HEK293 (cell line): ENCODE measurements around the gene LPP.

Experiments
- CTCF ChIA-PET: fragments of 350-600 bp; formaldehyde crosslinking; extraction: SDS; loops from one replicate; lab custom pipeline; 2021; ENCODE audit warnings: antibody characterized with exemption; lab: Yijun Ruan, JAX
- POLR2A ChIA-PET: fragments of 300-600 bp; formaldehyde crosslinking; extraction: SDS; loops from one replicate; lab custom pipeline; 2020; ENCODE audit warnings: antibody characterized with exemption, inconsistent platforms; lab: Yijun Ruan, JAX
- H3K27ac ChIP-seq: fragments of 200-500 bp; sonication (Bioruptor generic); 2 replicates; pipeline ENCODE4 v1.5.1; 2014; ENCODE audit warnings: low read depth, low read length, control low read depth, inconsistent platforms; ENCODE audit errors: extremely low read depth
- H3K36me3 ChIP-seq, 2 experiments: fragments of 200-500 bp in 1 of 2; sonication (Bioruptor generic) in 1 of 2; 1 replicate in 1 of 2; 2 replicates in 1 of 2; pipeline ENCODE4 v1.5.1; 2014 to 2017; ENCODE audit warnings: inconsistent platforms in 2 of 2, low read length in 2 of 2; ENCODE audit not compliant: control insufficient read depth in 2 of 2, insufficient read depth in 1 of 2
- H3K4me1 ChIP-seq: fragments of 200-500 bp; sonication (Bioruptor generic); 2 replicates; pipeline ENCODE4 v1.5.1; 2014; ENCODE audit warnings: mild to moderate bottlenecking, low read length, inconsistent platforms; ENCODE audit not compliant: control insufficient read depth, insufficient read depth
- H3K4me3 ChIP-seq: 2 replicates; pipeline ENCODE4 v1.5.1; 2011; ENCODE audit warnings: low read depth, mild to moderate bottlenecking, control low read depth, low read length, moderate library complexity
- H3K9me3 ChIP-seq: fragments of 200-500 bp; sonication (Bioruptor generic); 2 replicates; pipeline ENCODE4 v1.5.1; 2014; ENCODE audit warnings: low read depth, low read length, inconsistent platforms; ENCODE audit not compliant: control insufficient read depth, insufficient read depth
- GFI1B ChIP-seq: fragments of 450-650 bp; formaldehyde crosslinking; IDR thresholded peaks from 2 replicates; pipeline ENCODE4 v1.5.1; 2016; ENCODE audit warnings: missing biosample characterization, missing genetic modification characterization
- IKZF3 ChIP-seq: fragments of 450-650 bp; IDR thresholded peaks from 2 replicates; pipeline ENCODE4 v1.5.0; 2018; ENCODE audit warnings: missing biosample characterization, mild to moderate bottlenecking, missing genetic modification characterization, moderate library complexity
- KLF17 ChIP-seq: fragments of 450-650 bp; formaldehyde crosslinking; IDR thresholded peaks from 2 replicates; pipeline ENCODE4 v1.5.1; 2016; ENCODE audit warnings: missing biosample characterization, missing genetic modification characterization
- OSR2 ChIP-seq: fragments of 450-650 bp; formaldehyde crosslinking; IDR thresholded peaks from 2 replicates; pipeline ENCODE4 v1.5.1; 2016; ENCODE audit warnings: missing biosample characterization, missing genetic modification characterization
- PRDM4 ChIP-seq: fragments of 450-650 bp; formaldehyde crosslinking; IDR thresholded peaks from 2 replicates; pipeline ENCODE4 v1.5.1; 2017; ENCODE audit warnings: missing biosample characterization, missing genetic modification characterization
- SETDB1 ChIP-seq: IDR thresholded peaks from one replicate; pipeline ENCODE4 v1.6.1; 2017; ENCODE audit warnings: mild to moderate bottlenecking, low read length, moderate library complexity, mixed read lengths; ENCODE audit not compliant: insufficient read length
- ZBTB10 ChIP-seq: fragments of 450-650 bp; formaldehyde crosslinking; IDR thresholded peaks from 2 replicates; pipeline ENCODE4 v1.5.1; 2016; ENCODE audit warnings: missing biosample characterization, missing genetic modification characterization
- ZBTB7A ChIP-seq: fragments of 450-650 bp; formaldehyde crosslinking; IDR thresholded peaks from 2 replicates; pipeline ENCODE4 v1.5.1; 2016; ENCODE audit warnings: low read depth, missing biosample characterization, missing genetic modification characterization
- ZFP69B ChIP-seq: fragments of 450-650 bp; formaldehyde crosslinking; IDR thresholded peaks from 2 replicates; pipeline ENCODE4 v1.5.1; 2016; ENCODE audit warnings: missing biosample characterization, missing genetic modification characterization
- ZNF146 ChIP-seq: fragments of 450-650 bp; formaldehyde crosslinking; IDR thresholded peaks from 2 replicates; pipeline ENCODE4 v1.5.1; 2016; ENCODE audit warnings: missing biosample characterization, missing genetic modification characterization
- ZNF184 ChIP-seq: fragments of 450-650 bp; IDR thresholded peaks from 2 replicates; pipeline ENCODE4 v1.5.1; 2018; ENCODE audit warnings: missing biosample characterization, mild to moderate bottlenecking, missing genetic modification characterization
- ZNF202 ChIP-seq: fragments of 450-650 bp; formaldehyde crosslinking; IDR thresholded peaks from 2 replicates; pipeline ENCODE4 v1.5.1; 2016; ENCODE audit warnings: missing biosample characterization, missing genetic modification characterization, borderline replicate concordance
- ZNF221 ChIP-seq: fragments of 450-650 bp; formaldehyde crosslinking; IDR thresholded peaks from 2 replicates; pipeline ENCODE4 v1.5.1; 2017; ENCODE audit warnings: missing biosample characterization, missing genetic modification characterization, borderline replicate concordance
- ZNF26 ChIP-seq: fragments of 450-650 bp; formaldehyde crosslinking; IDR thresholded peaks from 2 replicates; pipeline ENCODE4 v1.5.1; 2016; ENCODE audit warnings: missing biosample characterization, missing genetic modification characterization
- ZNF335 ChIP-seq: fragments of 450-650 bp; formaldehyde crosslinking; conservative IDR thresholded peaks from 2 replicates; pipeline ENCODE4 v1.5.1; 2016; ENCODE audit warnings: missing biosample characterization, missing genetic modification characterization
- ZNF391 ChIP-seq: fragments of 450-650 bp; formaldehyde crosslinking; IDR thresholded peaks from 2 replicates; pipeline ENCODE4 v1.5.1; 2016; ENCODE audit warnings: low read depth, missing biosample characterization, missing genetic modification characterization, borderline replicate concordance
- ZNF48 ChIP-seq: fragments of 450-650 bp; formaldehyde crosslinking; IDR thresholded peaks from 2 replicates; pipeline ENCODE4 v1.5.1; 2016; ENCODE audit warnings: missing biosample characterization, missing genetic modification characterization
- ZNF513 ChIP-seq: fragments of 450-650 bp; IDR thresholded peaks from 2 replicates; pipeline ENCODE4 v1.5.1; 2018; ENCODE audit warnings: missing biosample characterization, missing genetic modification characterization
- ZNF639 ChIP-seq: fragments of 450-650 bp; formaldehyde crosslinking; IDR thresholded peaks from 2 replicates; pipeline ENCODE4 v1.5.1; 2016; ENCODE audit warnings: missing biosample characterization, missing genetic modification characterization
- ZNF768 ChIP-seq: fragments of 450-650 bp; formaldehyde crosslinking; IDR thresholded peaks from 2 replicates; pipeline ENCODE4 v1.5.1; 2018; ENCODE audit warnings: missing biosample characterization, mild to moderate bottlenecking, missing genetic modification characterization
- ZNF776 ChIP-seq: fragments of 450-650 bp; formaldehyde crosslinking; IDR thresholded peaks from 2 replicates; pipeline ENCODE4 v1.5.0; 2017; ENCODE audit warnings: missing biosample characterization, missing genetic modification characterization, borderline replicate concordance
- ZNF777 ChIP-seq: fragments of 450-650 bp; formaldehyde crosslinking; IDR thresholded peaks from 2 replicates; pipeline ENCODE4 v1.5.1; 2017; ENCODE audit warnings: missing biosample characterization, missing genetic modification characterization, borderline replicate concordance
- ZNF830 ChIP-seq: fragments of 450-650 bp; IDR thresholded peaks from 2 replicates; pipeline ENCODE4 v1.5.0; 2018; ENCODE audit warnings: missing biosample characterization, missing genetic modification characterization, low read depth, mild to moderate bottlenecking, moderate library complexity
- ZSCAN30 ChIP-seq: fragments of 450-650 bp; IDR thresholded peaks from 2 replicates; pipeline ENCODE4 v1.5.1; 2018; ENCODE audit warnings: missing biosample characterization, mild to moderate bottlenecking, missing genetic modification characterization, moderate library complexity

Gene LPP

GRCh38 chr3:188471723-188472122 is 317.8 kb downstream of the LPP start:
- TF ChIP-seq ZSCAN30 (no peak), ZNF202 (no peak), ZNF639 (tag by site-specific recombination) (no peak), KLF17 (tag by site-specific recombination) (no peak), SETDB1 (no peak), ZNF146 (no peak), PRDM4 (tag by site-specific recombination) (no peak), ZNF335 (no peak), ZNF221 (tag by site-specific recombination) (no peak), OSR2 (no peak), ZNF776 (tag by site-specific recombination) (no peak), ZBTB7A (tag by site-specific recombination) (no peak), ZNF184 (tag by site-specific recombination) (no peak), ZNF768 (tag by site-specific recombination) (no peak), ZNF777 (no peak), ZNF391 (tag by site-specific recombination) (no peak)
- ChIA-PET CTCF (interaction anchor here (0.9 kb wide), 1 partner anchor 58 kb away, joined by 3 read pairs; no protein-coding TSS in a partner anchor), POLR2A (no interaction called here)
- Histone ChIP-seq H3K4me3 (no peak overlapping the region), H3K27ac (no peak overlapping the region), H3K36me3 (no peaks in the 10 kb centered on the region), H3K4me1 (no peaks in the 10 kb centered on the region), H3K9me3 (no peaks in the 10 kb centered on the region)

- no peak overlapping the region for H3K27ac ChIP-seq
- no peak overlapping the region for H3K4me3 ChIP-seq
- no peaks in the 10 kb centered on the region for H3K9me3 ChIP-seq
- CTCF ChIA-PET: interaction anchor here (0.9 kb wide), 1 partner anchor 58 kb away, joined by 3 read pairs; no protein-coding TSS in a partner anchor
- no peaks in the 10 kb centered on the region for H3K36me3 ChIP-seq
- POLR2A ChIA-PET: no interaction called here
- no peaks in the 10 kb centered on the region for H3K4me1 ChIP-seq
- TF ChIP-seq GFI1B (tag by site-specific recombination) (no peak), ZBTB10 (no peak), ZNF513 (tag by site-specific recombination) (no peak), ZFP69B (tag by site-specific recombination) (no peak), ZNF26 (no peak), ZNF146 (no peak), ZNF48 (tag by site-specific recombination) (no peak), ZNF830 (tag by site-specific recombination) (no peak), IKZF3 (tag by site-specific recombination) (no peak)
Measured at GRCh38 chr3:188472336-188472735, 318.4 kb downstream of the LPP start.
